ENCODE measurements around the gene SMCP. TPM values are rescaled to one million over a fixed set of nuclear protein-coding genes. Genes with fewer than 3 reads are reported as not detected.

SMCP gene
- total RNA-seq, 2 experiments from 2014 or later: not detected

GRCh38 chr1:152933196-152933595 is 55.1 kb downstream of the SMCP start:
- no peaks in the 10 kb centered on the region for H3K36me3 Mint-ChIP-seq (ENCODE audit: low read depth)
- CTCF ChIA-PET: no interaction called here

More at GRCh38 chr1:152933196-152933595, 55.1 kb downstream of the SMCP start:
- POLR2A ChIA-PET: no interaction called here
- no peak for DNase-seq
- no peak overlapping the region for H3K27ac Mint-ChIP-seq
- H3K9me3 Mint-ChIP-seq: no peaks in the 10 kb centered on the region
- no peaks in the 10 kb centered on the region for H3K4me1 Mint-ChIP-seq
- H3K27me3 Mint-ChIP-seq: peaks cover 8% of the 10 kb centered on the region
- no peak overlapping the region for H3K4me3 Mint-ChIP-seq

Other genes with a start within 250 kb of the SMCP start
- gene LCE2D, start 214.9 kb upstream of the SMCP start, total RNA-seq: not detected
- not detected for gene LCE2C, start 203.0 kb upstream of the SMCP start, total RNA-seq
- not detected for gene LCE2B, start 192.2 kb upstream of the SMCP start, total RNA-seq
- gene LCE2A, start 180.0 kb upstream of the SMCP start, total RNA-seq: not detected
- gene LCE4A, start 170.2 kb upstream of the SMCP start, total RNA-seq: not detected
- gene KPRP, start 120.3 kb upstream of the SMCP start, total RNA-seq: not detected
- not detected for gene LCE1F, start 103.2 kb upstream of the SMCP start, total RNA-seq
- gene LCE1E, start 92.1 kb upstream of the SMCP start, total RNA-seq: not detected
- gene LCE1D, start 81.6 kb upstream of the SMCP start, total RNA-seq: not detected
- gene LCE1C, start 71.7 kb upstream of the SMCP start, total RNA-seq: not detected
- gene LCE1B, start 66.4 kb upstream of the SMCP start, total RNA-seq: not detected
- gene LCE1A, start 50.8 kb upstream of the SMCP start, total RNA-seq: not detected
- gene LCE6A, start 35.5 kb upstream of the SMCP start, total RNA-seq: not detected
- not detected for gene LCE7A, start 18.3 kb upstream of the SMCP start, total RNA-seq
- not detected for gene IVL, start 30.2 kb downstream of the SMCP start, total RNA-seq
- not detected for gene SPRR5, start 68.9 kb downstream of the SMCP start, total RNA-seq
- not detected for gene SPRR4, start 92.3 kb downstream of the SMCP start, total RNA-seq
- not detected for gene SPRR1A, start 105.8 kb downstream of the SMCP start, total RNA-seq
- gene SPRR3, start 123.4 kb downstream of the SMCP start, total RNA-seq: not detected
- not detected for gene SPRR1B, start 152.9 kb downstream of the SMCP start, total RNA-seq
- not detected for gene SPRR2D, start 162.8 kb downstream of the SMCP start, total RNA-seq
- not detected for gene SPRR2A, start 179.2 kb downstream of the SMCP start, total RNA-seq
- gene SPRR2B, start 193.3 kb downstream of the SMCP start, total RNA-seq: not detected
- not detected for gene SPRR2E, start 216.2 kb downstream of the SMCP start, total RNA-seq
- not detected for gene SPRR2F, start 235.2 kb downstream of the SMCP start, total RNA-seq